Astrocyte (in vitro differentiated cells and primary cell): Measurements from ENCODE around the gene AUTS2. TPM values are rescaled to one million over a fixed set of nuclear protein-coding genes. Genes with fewer than 3 reads are reported as not detected.

Experiments
- DNase-seq: peaks from one replicate; pipeline ENCODE4 v3.0.0-alpha.2; 2010; ENCODE audit warnings: low read depth
- FAIRE-seq: peaks from 2 replicates; lab custom pipeline; 2011; peaks lifted over from hg19 to GRCh38; lab: Jason Lieb, UNC
- H2AFZ ChIP-seq: 2 replicates; pipeline ENCODE4 v1.6.0; 2012; ENCODE audit warnings: low read depth, low read length, inconsistent platforms
- H3K27ac ChIP-seq: 2 replicates; pipeline ENCODE4 v1.5.1; 2011; ENCODE audit warnings: low read depth, low read length, inconsistent platforms
- H3K27me3 ChIP-seq: 2 replicates; pipeline ENCODE4 v1.6.0; 2011; ENCODE audit warnings: low read length, inconsistent platforms; ENCODE audit not compliant: insufficient read depth
- H3K36me3 ChIP-seq: 2 replicates; pipeline ENCODE4 v1.5.1; 2011; ENCODE audit warnings: low read length, inconsistent platforms; ENCODE audit not compliant: insufficient read depth
- H3K4me1 ChIP-seq: 2 replicates; pipeline ENCODE4 v1.5.1; 2011; ENCODE audit warnings: low read length, inconsistent platforms; ENCODE audit not compliant: insufficient read depth
- H3K4me2 ChIP-seq: 2 replicates; pipeline ENCODE4 v1.6.0; 2012; ENCODE audit warnings: low read length, inconsistent platforms
- H3K4me3 ChIP-seq: 2 replicates; pipeline ENCODE4 v1.5.1; 2011; ENCODE audit warnings: low read depth, mild to moderate bottlenecking, low read length, inconsistent platforms; ENCODE audit not compliant: insufficient read depth
- H3K79me2 ChIP-seq: 2 replicates; pipeline ENCODE4 v1.6.0; 2012; ENCODE audit warnings: mild to moderate bottlenecking, low read length, inconsistent platforms; ENCODE audit not compliant: insufficient read depth
- H3K9ac ChIP-seq: 2 replicates; pipeline ENCODE4 v1.6.0; 2012; ENCODE audit warnings: mild to moderate bottlenecking, low read length, inconsistent platforms
- H3K9me3 ChIP-seq: 2 replicates; pipeline ENCODE4 v1.5.1; 2012; ENCODE audit warnings: low read depth, mild to moderate bottlenecking, low read length, inconsistent platforms; ENCODE audit not compliant: insufficient read depth
- H4K20me1 ChIP-seq: 2 replicates; pipeline ENCODE4 v1.6.0; 2012; ENCODE audit warnings: low read length, inconsistent platforms; ENCODE audit not compliant: insufficient read depth
- H3K27ac Mint-ChIP-seq: one replicate; pipeline ENCODE4 v1.8.0; 2021; ENCODE audit warnings: mild to moderate bottlenecking, mixed read lengths; ENCODE audit not compliant: unreplicated experiment
- H3K27me3 Mint-ChIP-seq: one replicate; pipeline ENCODE4 v1.8.0; 2021; ENCODE audit warnings: low read depth, mixed read lengths; ENCODE audit not compliant: unreplicated experiment
- H3K36me3 Mint-ChIP-seq: one replicate; pipeline ENCODE4 v1.8.0; 2021; ENCODE audit warnings: low read depth, mixed read lengths; ENCODE audit not compliant: unreplicated experiment
- H3K4me1 Mint-ChIP-seq: one replicate; pipeline ENCODE4 v1.8.0; 2021; ENCODE audit warnings: low read depth, mixed read lengths; ENCODE audit not compliant: unreplicated experiment
- H3K4me3 Mint-ChIP-seq: one replicate; pipeline ENCODE4 v1.8.0; 2021; ENCODE audit warnings: mild to moderate bottlenecking, moderate library complexity, mixed read lengths; ENCODE audit not compliant: unreplicated experiment
- H3K9me3 Mint-ChIP-seq: one replicate; pipeline ENCODE4 v1.8.0; 2021; ENCODE audit warnings: mild to moderate bottlenecking, mixed read lengths; ENCODE audit not compliant: unreplicated experiment
- EZH2 ChIP-seq: IDR thresholded peaks from 2 replicates; pipeline ENCODE4 v1.6.1; 2012; ENCODE audit warnings: mild to moderate bottlenecking, low read length, inconsistent platforms; ENCODE audit not compliant: insufficient read depth
- total RNA-seq: library from RNA; stranded (reverse); gene quantifications from 2 replicates; pipeline ENCODE4 v1.2.1, GENCODE V29; 2021
- TF ChIP-seq, protein P1 (sequence below): IDR thresholded peaks from 2 replicates; pipeline ENCODE4 v1.5.1; 2011; ENCODE audit warnings: low read depth, mild to moderate bottlenecking, inconsistent platforms, low read length, moderate library complexity; ENCODE audit not compliant: insufficient read depth

Gene AUTS2
- total RNA-seq, 1 donor from 2014 or later, result 73.2 TPM

DNA sequence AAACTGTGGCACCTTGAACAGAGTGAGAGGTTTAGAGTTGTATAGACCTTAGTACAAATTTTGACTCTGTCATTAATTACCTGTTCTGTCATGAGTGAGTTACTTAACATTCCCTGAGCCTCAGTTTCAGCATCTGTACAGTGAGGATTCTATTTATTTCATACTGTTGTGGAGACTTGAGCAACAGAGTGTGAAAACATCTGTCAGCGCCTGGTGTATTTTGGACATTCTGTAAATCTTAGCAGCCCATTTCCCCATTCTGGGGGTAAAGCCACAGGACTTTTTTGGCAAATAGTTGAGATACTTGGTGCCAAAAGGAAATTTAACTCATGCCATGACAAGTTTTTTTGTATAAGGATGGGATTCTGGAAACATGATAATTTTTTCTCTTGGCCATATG, 94.8 kb downstream of the AUTS2 start:
- H3K9ac ChIP-seq, result no peak overlapping the region
- FAIRE-seq (no peak), DNase-seq (no peak)
- no peak overlapping the region for H3K4me2 ChIP-seq
- H3K79me2 ChIP-seq, result peaks cover 4% of the 10 kb centered on the region
- Mint-ChIP-seq H3K27me3 (no peaks in the 10 kb centered on the region), H3K36me3 (no peaks in the 10 kb centered on the region), H3K4me3 (no peak overlapping the region), H3K9me3 (no peaks in the 10 kb centered on the region), H3K27ac (no peak overlapping the region), H3K4me1 (peaks cover 8% of the 10 kb centered on the region)
- H3K9me3 ChIP-seq, result no peaks in the 10 kb centered on the region
- TF ChIP-seq, protein P1, sequence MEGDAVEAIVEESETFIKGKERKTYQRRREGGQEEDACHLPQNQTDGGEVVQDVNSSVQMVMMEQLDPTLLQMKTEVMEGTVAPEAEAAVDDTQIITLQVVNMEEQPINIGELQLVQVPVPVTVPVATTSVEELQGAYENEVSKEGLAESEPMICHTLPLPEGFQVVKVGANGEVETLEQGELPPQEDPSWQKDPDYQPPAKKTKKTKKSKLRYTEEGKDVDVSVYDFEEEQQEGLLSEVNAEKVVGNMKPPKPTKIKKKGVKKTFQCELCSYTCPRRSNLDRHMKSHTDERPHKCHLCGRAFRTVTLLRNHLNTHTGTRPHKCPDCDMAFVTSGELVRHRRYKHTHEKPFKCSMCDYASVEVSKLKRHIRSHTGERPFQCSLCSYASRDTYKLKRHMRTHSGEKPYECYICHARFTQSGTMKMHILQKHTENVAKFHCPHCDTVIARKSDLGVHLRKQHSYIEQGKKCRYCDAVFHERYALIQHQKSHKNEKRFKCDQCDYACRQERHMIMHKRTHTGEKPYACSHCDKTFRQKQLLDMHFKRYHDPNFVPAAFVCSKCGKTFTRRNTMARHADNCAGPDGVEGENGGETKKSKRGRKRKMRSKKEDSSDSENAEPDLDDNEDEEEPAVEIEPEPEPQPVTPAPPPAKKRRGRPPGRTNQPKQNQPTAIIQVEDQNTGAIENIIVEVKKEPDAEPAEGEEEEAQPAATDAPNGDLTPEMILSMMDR, result no peak
- TF ChIP-seq EZH2, result no peak
- H3K27ac ChIP-seq, result no peak overlapping the region
- H4K20me1 ChIP-seq, result peaks cover 48% of the 10 kb centered on the region
- H3K4me1 ChIP-seq, result no peaks in the 10 kb centered on the region
- H2AFZ ChIP-seq, result no peak overlapping the region
- no peaks in the 10 kb centered on the region for H3K27me3 ChIP-seq
- H3K4me3 ChIP-seq, result no peak overlapping the region
- H3K36me3 ChIP-seq, result no peaks in the 10 kb centered on the region

DNA sequence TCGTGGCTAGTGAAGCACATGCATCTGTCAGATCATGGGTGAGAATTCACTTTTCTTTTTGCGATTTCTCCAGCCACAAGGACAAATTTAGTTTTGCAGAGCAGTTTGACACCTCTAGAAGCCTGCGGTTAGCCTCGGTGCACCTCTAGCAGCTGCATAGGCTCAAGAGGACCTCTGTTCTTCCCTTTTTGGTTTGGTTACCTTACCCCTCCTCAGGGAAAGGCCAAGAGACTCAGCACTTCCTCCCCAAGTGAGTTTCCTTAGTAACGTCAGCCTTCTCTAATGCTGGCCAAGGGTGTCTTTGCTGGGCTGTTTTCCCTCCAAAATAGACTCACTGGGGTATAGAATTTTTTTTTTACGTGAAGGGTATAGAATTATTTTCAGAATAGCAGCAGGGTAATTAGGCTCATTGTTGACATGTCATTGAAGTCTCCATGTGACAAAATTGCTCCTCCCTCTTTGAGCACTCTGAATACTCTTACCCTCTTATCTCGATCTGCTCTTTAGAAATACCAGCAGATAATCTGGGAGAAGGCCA, 97.8 kb downstream of the AUTS2 start:
- Histone ChIP-seq H3K4me2 (no peak overlapping the region), H4K20me1 (peaks cover 53% of the 10 kb centered on the region), H3K36me3 (no peaks in the 10 kb centered on the region), H3K9ac (no peak overlapping the region), H3K27me3 (no peaks in the 10 kb centered on the region), H3K79me2 (peaks cover 12% of the 10 kb centered on the region), H2AFZ (no peak overlapping the region), H3K9me3 (no peaks in the 10 kb centered on the region), H3K4me3 (no peak overlapping the region), H3K4me1 (no peaks in the 10 kb centered on the region), H3K27ac (no peak overlapping the region)
- H3K4me1 Mint-ChIP-seq, result peaks cover 18% of the 10 kb centered on the region
- DNase-seq (no peak), FAIRE-seq (no peak)
- H3K27me3 Mint-ChIP-seq, result no peaks in the 10 kb centered on the region
- no peak for TF ChIP-seq EZH2
- TF ChIP-seq, protein P1, result no peak
- H3K4me3 Mint-ChIP-seq, result no peak overlapping the region
- no peaks in the 10 kb centered on the region for H3K9me3 Mint-ChIP-seq
- no peaks in the 10 kb centered on the region for H3K36me3 Mint-ChIP-seq
- no peak overlapping the region for H3K27ac Mint-ChIP-seq
